Measurements from ENCODE around the gene FOXO6. TPM values are rescaled to one million over a fixed set of nuclear protein-coding genes. Genes with fewer than 3 reads are reported as not detected.

FOXO6 gene
- total RNA-seq, 1 donor = 0.31 TPM

DNA sequence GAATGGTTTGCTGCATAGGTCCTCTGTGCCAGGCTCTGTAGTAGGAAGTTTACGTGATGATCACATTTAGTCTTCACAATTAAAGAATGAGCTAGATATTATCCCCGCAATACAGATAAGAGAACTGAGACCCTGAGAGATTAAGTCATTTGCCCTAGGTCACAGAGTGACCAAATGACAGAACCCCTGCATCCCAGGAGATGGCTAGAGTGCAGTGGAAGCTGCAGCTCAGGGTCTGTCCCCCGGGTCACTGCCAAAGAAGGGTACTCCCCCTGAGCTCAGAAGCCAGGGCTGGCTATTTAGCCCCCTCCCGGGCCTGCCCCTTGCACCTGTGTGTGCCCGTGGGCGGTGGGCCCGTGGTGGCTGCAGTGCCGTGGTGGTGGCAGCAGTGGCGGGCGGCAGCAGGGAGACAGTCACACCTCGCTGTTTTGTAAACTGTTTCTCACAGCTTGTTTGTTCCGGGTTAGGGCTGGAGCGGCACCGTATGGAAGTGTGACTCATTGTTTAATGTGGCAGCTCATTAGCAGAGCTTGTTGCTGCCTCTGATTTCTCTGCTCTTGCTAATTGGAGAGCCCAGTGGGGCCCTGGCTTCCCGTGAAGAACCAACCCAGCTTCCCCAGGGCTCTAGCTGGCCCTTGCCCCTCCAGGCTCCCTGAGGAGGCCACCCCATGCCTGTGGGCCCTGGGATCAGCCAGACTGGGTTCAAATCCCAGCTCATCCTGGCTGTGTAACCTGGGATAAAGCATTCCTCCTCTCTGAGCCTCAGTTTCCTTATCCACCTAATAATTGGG lies 19.3 kb upstream of the FOXO6 start:
- H3K4me3 ChIP-seq (ENCODE audit: low read length) = no peak overlapping the region
- peaks cover 8% of the 10 kb centered on the region for H3K27me3 ChIP-seq (ENCODE audit: insufficient read depth, low read length)
- peaks cover 6% of the 10 kb centered on the region for H3K4me1 ChIP-seq (ENCODE audit: insufficient read depth, low read length)
- peaks cover 12% of the 10 kb centered on the region for H3K9me3 ChIP-seq (ENCODE audit: low read depth, low read length)

- H3K27me3 ChIP-seq (ENCODE audit: insufficient read depth, low read length) = peaks cover 8% of the 10 kb centered on the region
- H3K4me3 ChIP-seq (ENCODE audit: low read length) = no peak overlapping the region
- H3K4me1 ChIP-seq (ENCODE audit: insufficient read depth, low read length) = peaks cover 6% of the 10 kb centered on the region
- peaks cover 12% of the 10 kb centered on the region for H3K9me3 ChIP-seq (ENCODE audit: low read depth, low read length)
Measured at GRCh38 chr1:41342774-41343355, 18.4 kb upstream of the FOXO6 start.

- Histone ChIP-seq H3K9me3 (ENCODE audit: low read depth, low read length) (peaks cover 3% of the 10 kb centered on the region), H3K4me1 (ENCODE audit: insufficient read depth, low read length) (peaks cover 6% of the 10 kb centered on the region), H3K27me3 (ENCODE audit: insufficient read depth, low read length) (no peaks in the 10 kb centered on the region), H3K4me3 (ENCODE audit: low read length) (no peak overlapping the region)
Measured at GRCh38 chr1:41343790-41344699, 17.2 kb upstream of the FOXO6 start.

GRCh38 chr1:41344708-41345159 lies 16.5 kb upstream of the FOXO6 start:
- Histone ChIP-seq H3K27me3 (ENCODE audit: insufficient read depth, low read length) (no peaks in the 10 kb centered on the region), H3K4me1 (ENCODE audit: insufficient read depth, low read length) (peaks cover 6% of the 10 kb centered on the region), H3K4me3 (ENCODE audit: low read length) (no peak overlapping the region), H3K9me3 (ENCODE audit: low read depth, low read length) (no peaks in the 10 kb centered on the region)

DNA sequence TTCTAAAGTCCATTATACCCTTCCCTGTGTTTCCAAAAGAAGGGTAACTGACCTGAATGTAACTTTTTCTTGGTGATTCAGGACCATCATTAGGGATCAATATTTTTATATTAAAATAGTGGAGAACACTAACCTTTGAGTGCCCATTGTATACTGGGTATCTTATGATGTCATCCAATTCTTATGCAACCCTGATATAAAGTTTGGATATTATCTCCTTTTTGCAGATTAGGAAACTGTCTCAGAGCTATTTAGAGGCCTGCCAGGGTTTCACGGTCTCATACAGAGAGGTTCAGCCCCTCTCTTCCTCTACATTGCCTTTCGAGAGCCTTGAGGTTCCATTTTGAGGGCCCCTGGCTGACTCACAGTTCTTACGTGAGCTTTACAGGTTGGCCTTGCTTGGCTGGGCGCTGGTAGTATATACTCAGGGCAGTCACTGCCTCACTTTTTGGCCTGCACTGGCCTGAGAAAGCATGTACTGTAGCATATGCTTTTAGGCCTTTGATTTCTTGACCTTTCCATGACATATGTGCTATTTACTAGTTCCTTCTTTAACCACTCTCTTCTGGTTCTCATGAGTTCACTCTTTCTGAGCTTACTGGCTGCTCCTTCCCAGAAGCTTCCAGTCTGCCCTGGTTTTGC lies 15.7 kb upstream of the FOXO6 start:
- Histone ChIP-seq H3K4me3 (ENCODE audit: low read length) (no peak overlapping the region), H3K9me3 (ENCODE audit: low read depth, low read length) (no peaks in the 10 kb centered on the region), H3K27me3 (ENCODE audit: insufficient read depth, low read length) (no peaks in the 10 kb centered on the region), H3K4me1 (ENCODE audit: insufficient read depth, low read length) (peaks cover 6% of the 10 kb centered on the region)

- H3K27me3 ChIP-seq (ENCODE audit: insufficient read depth, low read length) = no peaks in the 10 kb centered on the region
- no peak overlapping the region for H3K4me3 ChIP-seq (ENCODE audit: low read length)
Measured at GRCh38 chr1:41347276-41347675, 14.0 kb upstream of the FOXO6 start.

DNA sequence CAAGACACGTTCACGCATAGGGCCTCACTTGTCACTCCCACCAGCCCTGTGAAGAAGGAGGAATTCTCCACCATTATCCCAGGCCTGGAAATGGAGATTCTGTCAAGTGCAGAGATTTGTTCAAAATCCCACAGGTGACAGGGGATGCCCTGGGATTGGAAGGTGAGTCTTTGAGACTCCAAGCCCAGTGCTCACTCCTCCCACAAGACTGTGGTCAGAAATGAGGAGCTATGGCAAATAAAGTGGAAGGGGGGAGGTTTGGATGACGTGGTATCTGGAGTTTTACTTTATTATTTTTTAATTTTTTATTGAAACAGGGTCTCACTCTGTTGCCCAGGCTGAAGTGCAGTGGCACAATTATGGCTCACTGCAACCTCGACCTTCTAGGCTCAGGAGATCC lies 12.8 kb upstream of the FOXO6 start:
- no peaks in the 10 kb centered on the region for H3K27me3 ChIP-seq (ENCODE audit: insufficient read depth, low read length)

More at GRCh38 chr1:41347276-41347675, 14.0 kb upstream of the FOXO6 start:
- Histone ChIP-seq H3K4me1 (ENCODE audit: insufficient read depth, low read length) (peaks cover 6% of the 10 kb centered on the region), H3K9me3 (ENCODE audit: low read depth, low read length) (no peaks in the 10 kb centered on the region)

GRCh38 chr1:41349361-41350054 lies 11.7 kb upstream of the FOXO6 start:
- H3K9me3 ChIP-seq (ENCODE audit: low read depth, low read length) = no peaks in the 10 kb centered on the region
- H3K4me1 ChIP-seq (ENCODE audit: insufficient read depth, low read length) = peaks cover under 1% of the 10 kb centered on the region
- no peak overlapping the region for H3K4me3 ChIP-seq (ENCODE audit: low read length)
- H3K27me3 ChIP-seq (ENCODE audit: insufficient read depth, low read length) = no peaks in the 10 kb centered on the region

More for the DNA sequence above, 12.8 kb upstream of the FOXO6 start:
- Histone ChIP-seq H3K4me3 (ENCODE audit: low read length) (no peak overlapping the region), H3K4me1 (ENCODE audit: insufficient read depth, low read length) (peaks cover 6% of the 10 kb centered on the region), H3K9me3 (ENCODE audit: low read depth, low read length) (no peaks in the 10 kb centered on the region)

GRCh38 chr1:41350055-41350378 lies 11.2 kb upstream of the FOXO6 start:
- H3K27me3 ChIP-seq (ENCODE audit: insufficient read depth, low read length) = no peaks in the 10 kb centered on the region
- no peaks in the 10 kb centered on the region for H3K4me1 ChIP-seq (ENCODE audit: insufficient read depth, low read length)
- no peak overlapping the region for H3K4me3 ChIP-seq (ENCODE audit: low read length)
- H3K9me3 ChIP-seq (ENCODE audit: low read depth, low read length) = no peaks in the 10 kb centered on the region

GRCh38 chr1:41351262-41352151 lies 9.7 kb upstream of the FOXO6 start:
- no peaks in the 10 kb centered on the region for H3K4me1 ChIP-seq (ENCODE audit: insufficient read depth, low read length)
- H3K9me3 ChIP-seq (ENCODE audit: low read depth, low read length) = no peaks in the 10 kb centered on the region
- no peak overlapping the region for H3K4me3 ChIP-seq (ENCODE audit: low read length)
- no peaks in the 10 kb centered on the region for H3K27me3 ChIP-seq (ENCODE audit: insufficient read depth, low read length)

- peaks cover 4% of the 10 kb centered on the region for H3K4me1 ChIP-seq (ENCODE audit: insufficient read depth, low read length)
Measured at GRCh38 chr1:41353744-41354143, 7.5 kb upstream of the FOXO6 start.

GRCh38 chr1:41354956-41355355 lies 6.3 kb upstream of the FOXO6 start:
- Histone ChIP-seq H3K27me3 (ENCODE audit: insufficient read depth, low read length) (no peaks in the 10 kb centered on the region), H3K4me1 (ENCODE audit: insufficient read depth, low read length) (peaks cover 4% of the 10 kb centered on the region), H3K4me3 (ENCODE audit: low read length) (no peak overlapping the region), H3K9me3 (ENCODE audit: low read depth, low read length) (no peaks in the 10 kb centered on the region)

More at GRCh38 chr1:41353744-41354143, 7.5 kb upstream of the FOXO6 start:
- Histone ChIP-seq H3K4me3 (ENCODE audit: low read length) (no peak overlapping the region), H3K27me3 (ENCODE audit: insufficient read depth, low read length) (no peaks in the 10 kb centered on the region), H3K9me3 (ENCODE audit: low read depth, low read length) (no peaks in the 10 kb centered on the region)

DNA sequence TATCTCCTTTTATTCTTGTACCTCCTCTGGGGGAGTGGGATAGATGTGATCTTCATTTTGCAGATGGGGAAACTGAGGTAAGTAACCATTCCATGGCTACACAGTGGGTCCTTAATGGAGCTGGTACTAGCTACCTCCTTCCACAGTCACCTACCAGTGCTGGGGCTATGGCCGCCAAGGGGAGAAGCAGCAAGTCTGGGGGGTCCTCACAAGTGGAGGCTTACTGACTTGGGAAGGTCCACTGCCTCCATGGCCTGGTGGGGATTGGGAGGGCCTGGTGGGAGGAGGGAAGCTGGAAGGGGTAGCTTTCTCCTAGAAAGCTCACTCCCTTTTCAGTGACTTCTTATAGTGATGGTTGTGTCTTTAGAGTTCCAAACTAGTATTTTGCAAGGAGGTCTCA lies 5.9 kb upstream of the FOXO6 start:
- Histone ChIP-seq H3K9me3 (ENCODE audit: low read depth, low read length) (no peaks in the 10 kb centered on the region), H3K4me1 (ENCODE audit: insufficient read depth, low read length) (peaks cover 6% of the 10 kb centered on the region), H3K27me3 (ENCODE audit: insufficient read depth, low read length) (no peaks in the 10 kb centered on the region), H3K4me3 (ENCODE audit: low read length) (no peak overlapping the region)

Measured in mononuclear cell (primary cell).